ENCODE results near the gene CIC.

DNA sequence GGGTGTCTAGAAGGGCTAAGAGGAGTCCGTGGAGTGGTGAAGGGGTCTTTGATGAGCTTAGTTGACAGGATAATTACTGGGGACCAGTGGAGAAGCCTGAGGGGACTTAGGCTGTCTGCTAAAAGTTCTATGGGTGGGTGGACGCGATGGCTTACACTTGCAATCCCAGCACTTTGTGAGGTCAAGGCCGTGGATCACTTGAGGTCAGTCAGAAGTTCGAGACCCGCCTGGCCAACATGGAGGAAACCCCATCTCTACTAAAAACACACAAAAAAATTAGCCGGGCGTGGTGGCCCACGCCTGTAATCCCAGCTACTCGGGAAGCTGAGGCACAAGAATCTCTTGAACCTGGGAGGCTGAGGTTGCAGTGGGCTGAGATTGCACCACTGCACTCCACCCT lies 23.8 kb upstream of the CIC start:
- TF ChIP-seq, protein P1, sequence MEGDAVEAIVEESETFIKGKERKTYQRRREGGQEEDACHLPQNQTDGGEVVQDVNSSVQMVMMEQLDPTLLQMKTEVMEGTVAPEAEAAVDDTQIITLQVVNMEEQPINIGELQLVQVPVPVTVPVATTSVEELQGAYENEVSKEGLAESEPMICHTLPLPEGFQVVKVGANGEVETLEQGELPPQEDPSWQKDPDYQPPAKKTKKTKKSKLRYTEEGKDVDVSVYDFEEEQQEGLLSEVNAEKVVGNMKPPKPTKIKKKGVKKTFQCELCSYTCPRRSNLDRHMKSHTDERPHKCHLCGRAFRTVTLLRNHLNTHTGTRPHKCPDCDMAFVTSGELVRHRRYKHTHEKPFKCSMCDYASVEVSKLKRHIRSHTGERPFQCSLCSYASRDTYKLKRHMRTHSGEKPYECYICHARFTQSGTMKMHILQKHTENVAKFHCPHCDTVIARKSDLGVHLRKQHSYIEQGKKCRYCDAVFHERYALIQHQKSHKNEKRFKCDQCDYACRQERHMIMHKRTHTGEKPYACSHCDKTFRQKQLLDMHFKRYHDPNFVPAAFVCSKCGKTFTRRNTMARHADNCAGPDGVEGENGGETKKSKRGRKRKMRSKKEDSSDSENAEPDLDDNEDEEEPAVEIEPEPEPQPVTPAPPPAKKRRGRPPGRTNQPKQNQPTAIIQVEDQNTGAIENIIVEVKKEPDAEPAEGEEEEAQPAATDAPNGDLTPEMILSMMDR (IDR thresholded peaks at IDR 0.05) = no peak
- TF ChIP-seq POLR2A (IDR thresholded peaks at IDR 0.05) = no peak
